HEK293T (cell line): ENCODE results near the gene ATP6V1E1.

Source experiments
- BHLHE40 ChIP-seq: fragments of 450-650 bp; IDR thresholded peaks from 2 replicates; pipeline ENCODE4 v1.6.1; 2016; ENCODE audit warnings: mild to moderate bottlenecking, moderate library complexity, borderline replicate concordance
- CTBP1 ChIP-seq: fragments of 450-650 bp; IDR thresholded peaks from 2 replicates; pipeline ENCODE4 v1.6.1; 2016; ENCODE audit warnings: borderline replicate concordance
- FOXA1 ChIP-seq: fragments of 450-650 bp; IDR thresholded peaks from 2 replicates; pipeline ENCODE4 v1.6.1; 2016; ENCODE audit warnings: mild to moderate bottlenecking
- FOXM1 ChIP-seq: fragments of 450-650 bp; IDR thresholded peaks from 2 replicates; pipeline ENCODE4 v1.6.1; 2017; ENCODE audit warnings: mild to moderate bottlenecking, borderline replicate concordance
- SP1 ChIP-seq: fragments of 450-650 bp; IDR thresholded peaks from 2 replicates; pipeline ENCODE4 v1.6.1; 2017
- TARDBP ChIP-seq: fragments of 450-650 bp; IDR thresholded peaks from 2 replicates; pipeline ENCODE4 v1.6.1; 2016

GRCh38 chr22:17597217-17597616 lies 31.3 kb downstream of the ATP6V1E1 start:
- TF ChIP-seq BHLHE40 (no peak), FOXM1 (no peak), TARDBP (no peak), FOXA1 (no peak), CTBP1 (no peak), SP1 (no peak)
